Transverse colon (tissue), 4 donors: ENCODE results near the gene CLPSL1.

Experiments
- CTCF ChIP-seq, 5 experiments: fragments of 200-600 bp in 3 of 5; fragments of 450-650 bp in 2 of 5; sonication (generic) in 3 of 5; IDR thresholded peaks; 1 replicate in 2 of 5; 2 replicates in 3 of 5; pipeline ENCODE4 v1.5.1; 2016 to 2017; ENCODE audit warnings: antibody characterized with exemption in 5 of 5, inconsistent platforms in 3 of 5, mild to moderate bottlenecking in 2 of 5, moderate library complexity in 1 of 5
- POLR2A ChIP-seq: fragments of 450-650 bp; IDR thresholded peaks from one replicate; pipeline ENCODE4 v1.6.1; 2016; ENCODE audit warnings: antibody characterized with exemption, mild to moderate bottlenecking, moderate library complexity
- POLR2AphosphoS5 ChIP-seq, 3 donors: sonication (generic); formaldehyde crosslinking; IDR thresholded peaks; one replicate each; pipeline ENCODE4 v1.6.1; 2016; ENCODE audit warnings: antibody characterized with exemption in 3 of 3

- TF ChIP-seq CTCF (IDR thresholded peaks at IDR 0.05) (no peak), POLR2AphosphoS5 (IDR thresholded peaks at IDR 0.05) (no peak), POLR2A (no peak)
Measured at GRCh38 chr6:35810971-35811698, 30.3 kb downstream of the CLPSL1 start.
